GM21528 (cell line): Measurements from ENCODE around the gene HIF1AN.

Experiments
- ATAC-seq: cut with Tn5 transposase; IDR thresholded peaks from one replicate; pipeline ENCODE4 v1.9.1; 2021; ENCODE audit warnings: mild to moderate bottlenecking, moderate library complexity; ENCODE audit not compliant: unreplicated experiment, low FRiP score

The HIF1AN gene

GRCh38 chr10:100520811-100521210, 14.9 kb upstream of the HIF1AN start:
- ATAC-seq: no peak

- ATAC-seq: no peak
Measured at GRCh38 chr10:100522107-100522801, 13.5 kb upstream of the HIF1AN start.

GRCh38 chr10:100522945-100523344, 12.8 kb upstream of the HIF1AN start:
- ATAC-seq: no peak

- no peak for ATAC-seq
Measured at GRCh38 chr10:100524206-100524605, 11.5 kb upstream of the HIF1AN start.

GRCh38 chr10:100524638-100525037, 11.1 kb upstream of the HIF1AN start:
- no peak for ATAC-seq

GRCh38 chr10:100528123-100528886, 7.4 kb upstream of the HIF1AN start:
- no peak for ATAC-seq

- ATAC-seq: no peak
Measured at GRCh38 chr10:100528921-100529474, 6.7 kb upstream of the HIF1AN start.

- peak; percentile 65 for ATAC-seq
Measured at GRCh38 chr10:100529475-100530298, 6.1 kb upstream of the HIF1AN start, which contains the start of gene NDUFB8. NDUFB8 (minus strand) TSS chr10:100529871; CDS start chr10:100529851, 20 bp downstream.

GRCh38 chr10:100531761-100532160, 4.0 kb upstream of the HIF1AN start:
- no peak for ATAC-seq

- ATAC-seq: no peak
Measured at GRCh38 chr10:100534726-100535125, 1.0 kb upstream of the HIF1AN start.

GRCh38 chr10:100535338-100535714, 417 bp upstream of the HIF1AN start:
- peak; percentile 7 for ATAC-seq

GRCh38 chr10:100537475-100537874, 1.7 kb downstream of the HIF1AN start:
- no peak for ATAC-seq

GRCh38 chr10:100544950-100545349, 9.2 kb downstream of the HIF1AN start:
- no peak for ATAC-seq

GRCh38 chr10:100551196-100551595, 15.5 kb downstream of the HIF1AN start:
- ATAC-seq: no peak

- ATAC-seq: no peak
Measured at GRCh38 chr10:100551738-100552137, 16.0 kb downstream of the HIF1AN start.

- no peak for ATAC-seq
Measured at GRCh38 chr10:100553929-100554328, 18.2 kb downstream of the HIF1AN start.

GRCh38 chr10:100554902-100555301, 19.2 kb downstream of the HIF1AN start:
- no peak for ATAC-seq

- no peak for ATAC-seq
Measured at GRCh38 chr10:100560248-100560647, 24.5 kb downstream of the HIF1AN start.

GRCh38 chr10:100561005-100561404, 25.3 kb downstream of the HIF1AN start:
- ATAC-seq: no peak

GRCh38 chr10:100562008-100562672, 26.4 kb downstream of the HIF1AN start:
- ATAC-seq: no peak
